MM.1S (cell line): Measurements from ENCODE around the gene PLEKHA1.

Experiments used
- DNase-seq: peaks from one replicate; pipeline ENCODE4 v3.0.0-alpha.2; 2015
- H2AFZ ChIP-seq: fragments of 300-600 bp; sonication (generic); 2 replicates; pipeline ENCODE4 v1.6.0; 2016; ENCODE audit warnings: antibody characterized with exemption, low read length
- H3F3A ChIP-seq: fragments of 300-600 bp; sonication (generic); 2 replicates; pipeline ENCODE4 v1.6.1; 2016; ENCODE audit warnings: mild to moderate bottlenecking, antibody characterized with exemption, low read length, moderate library complexity, mixed read lengths; ENCODE audit not compliant: insufficient read depth
- H3K27ac ChIP-seq: fragments of 300-600 bp; sonication (generic); 2 replicates; pipeline ENCODE4 v1.5.1; 2016; ENCODE audit warnings: mild to moderate bottlenecking, low read length
- H3K27me3 ChIP-seq: fragments of 300-600 bp; sonication (generic); replicated peaks from 2 replicates; pipeline ENCODE4 v1.6.0; 2016; ENCODE audit warnings: low read length; ENCODE audit not compliant: insufficient read depth
- H3K36me3 ChIP-seq: fragments of 300-600 bp; sonication (generic); replicated peaks from 2 replicates; pipeline ENCODE4 v1.6.1; 2016; ENCODE audit warnings: mild to moderate bottlenecking, low read length, mixed read lengths; ENCODE audit not compliant: insufficient read depth
- H3K4me1 ChIP-seq: fragments of 300-600 bp; sonication (generic); 2 replicates; pipeline ENCODE4 v1.6.1; 2016; ENCODE audit warnings: low read length, mixed read lengths
- H3K4me2 ChIP-seq: fragments of 300-600 bp; sonication (generic); 2 replicates; pipeline ENCODE4 v1.6.0; 2016; ENCODE audit warnings: low read depth, low read length
- H3K4me3 ChIP-seq: fragments of 300-600 bp; sonication (generic); 2 replicates; pipeline ENCODE4 v1.5.1; 2016; ENCODE audit warnings: low read length, mixed read lengths
- H3K79me2 ChIP-seq: fragments of 300-600 bp; sonication (generic); 2 replicates; pipeline ENCODE4 v1.6.1; 2016; ENCODE audit warnings: mixed run types, low read length, mixed read lengths
- H3K9ac ChIP-seq: fragments of 300-600 bp; sonication (generic); 2 replicates; pipeline ENCODE4 v1.6.1; 2016; ENCODE audit warnings: low read length, mixed read lengths
- H3K9me2 ChIP-seq: fragments of 300-600 bp; sonication (generic); replicated peaks from 2 replicates; pipeline ENCODE4 v1.6.1; 2016; ENCODE audit warnings: mild to moderate bottlenecking, low read length, mixed read lengths; ENCODE audit not compliant: insufficient read depth
- H3K9me3 ChIP-seq: fragments of 300-600 bp; sonication (generic); replicated peaks from 2 replicates; pipeline ENCODE4 v1.6.1; 2016; ENCODE audit warnings: mild to moderate bottlenecking, low read length, mixed read lengths; ENCODE audit not compliant: insufficient read depth
- H4K20me1 ChIP-seq: fragments of 300-600 bp; sonication (generic); 2 replicates; pipeline ENCODE4 v1.6.1; 2016; ENCODE audit warnings: mild to moderate bottlenecking, low read length, moderate library complexity, mixed read lengths; ENCODE audit not compliant: insufficient read depth
- CTCF ChIP-seq: fragments of 300-600 bp; sonication (generic); IDR thresholded peaks from 2 replicates; pipeline ENCODE4 v1.5.1; 2016; ENCODE audit warnings: antibody characterized with exemption, low read length, mixed read lengths
- EZH2 ChIP-seq: fragments of 300-600 bp; sonication (generic); optimal IDR thresholded peaks from 2 replicates; pipeline ENCODE3; 2017; ENCODE audit warnings: low read depth, mild to moderate bottlenecking, antibody characterized with exemption, low read length, mixed read lengths
- EZH2phosphoT487 ChIP-seq: fragments of 300-600 bp; sonication (generic); IDR thresholded peaks from 2 replicates; pipeline ENCODE4 v1.6.1; 2018; ENCODE audit warnings: antibody characterized with exemption, low read length

The PLEKHA1 gene

DNA sequence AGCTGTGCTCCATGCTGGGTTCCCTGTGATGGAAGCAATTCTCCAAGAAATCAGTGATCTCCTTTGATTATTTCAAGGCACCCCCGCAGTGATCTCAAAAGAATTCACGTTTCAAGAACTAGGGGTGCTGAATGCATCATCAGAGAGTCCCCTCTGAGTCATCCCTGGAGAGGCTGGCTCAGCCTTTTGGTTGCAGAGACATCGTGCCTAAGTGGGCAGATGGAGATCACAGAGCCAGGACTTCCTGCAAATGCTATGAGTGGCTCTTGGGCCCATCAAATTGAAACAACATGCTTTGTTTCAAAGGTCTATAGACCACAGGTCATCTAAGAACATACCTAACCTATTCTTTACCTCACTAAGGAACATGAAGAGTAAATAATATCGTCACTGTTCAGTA lies 41.5 kb upstream of the PLEKHA1 start:
- H3K79me2 ChIP-seq: no peaks in the 10 kb centered on the region
- TF ChIP-seq CTCF (no peak), EZH2 (no peak), EZH2phosphoT487 (no peak)
- H3K9me2 ChIP-seq: no peaks in the 10 kb centered on the region
- H3K4me2 ChIP-seq: no peak overlapping the region
- no peak for DNase-seq
- H4K20me1 ChIP-seq: no peaks in the 10 kb centered on the region
- H3K4me3 ChIP-seq: no peak overlapping the region
- no peaks in the 10 kb centered on the region for H3K4me1 ChIP-seq
- no peaks in the 10 kb centered on the region for H3F3A ChIP-seq
- no peaks in the 10 kb centered on the region for H3K36me3 ChIP-seq
- no peak overlapping the region for H2AFZ ChIP-seq
- H3K9me3 ChIP-seq: no peaks in the 10 kb centered on the region
- no peak overlapping the region for H3K9ac ChIP-seq
- peaks cover 3% of the 10 kb centered on the region; the same call in 1 of the 2 replicates for H3K27me3 ChIP-seq
- no peak overlapping the region for H3K27ac ChIP-seq

DNA sequence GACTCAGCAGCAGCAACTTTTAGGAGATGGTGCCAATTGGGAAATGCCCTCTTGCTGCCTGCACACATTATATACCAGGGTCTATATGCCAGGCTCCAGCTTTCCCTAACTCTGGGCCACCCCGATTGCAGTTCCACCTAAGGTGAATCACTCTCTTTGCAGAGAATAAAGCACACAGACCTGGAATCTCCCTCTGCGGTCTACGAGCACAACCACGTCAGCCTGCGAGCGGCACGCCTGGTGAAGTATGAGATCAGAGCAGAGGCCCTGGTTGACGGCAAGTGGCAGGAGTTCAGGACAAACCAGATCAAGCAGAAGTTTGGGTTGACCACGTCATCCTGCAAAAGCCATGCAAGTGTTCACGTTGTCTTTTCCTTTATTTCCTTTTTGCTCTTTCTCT lies 38.2 kb upstream of the PLEKHA1 start:
- Histone ChIP-seq H3K9me3 (no peaks in the 10 kb centered on the region), H3K4me3 (no peak overlapping the region), H4K20me1 (no peaks in the 10 kb centered on the region), H3K4me2 (no peak overlapping the region), H2AFZ (no peak overlapping the region), H3K27ac (no peak overlapping the region), H3K4me1 (no peaks in the 10 kb centered on the region), H3F3A (no peaks in the 10 kb centered on the region), H3K27me3 (peaks cover 3% of the 10 kb centered on the region; the same call in 1 of the 2 replicates), H3K9me2 (no peaks in the 10 kb centered on the region), H3K36me3 (no peaks in the 10 kb centered on the region), H3K79me2 (no peaks in the 10 kb centered on the region), H3K9ac (no peak overlapping the region)
- DNase-seq: no peak
- no peak for TF ChIP-seq EZH2phosphoT487
- TF ChIP-seq EZH2: no peak
- no peak for TF ChIP-seq CTCF

- no peaks in the 10 kb centered on the region for H3K36me3 ChIP-seq
- TF ChIP-seq EZH2phosphoT487 (no peak), EZH2 (no peak), CTCF (no peak)
- no peak overlapping the region for H3K4me3 ChIP-seq
- 0 out of 2 replicates have a peak, but pooled peaks cover 3% of the 10 kb centered on the region for H3K27me3 ChIP-seq
- no peak for DNase-seq
- no peak overlapping the region for H2AFZ ChIP-seq
- no peak overlapping the region for H3K27ac ChIP-seq
- H3K4me1 ChIP-seq: no peaks in the 10 kb centered on the region
- no peak overlapping the region for H3K4me2 ChIP-seq
- H3K79me2 ChIP-seq: no peaks in the 10 kb centered on the region
- H4K20me1 ChIP-seq: no peaks in the 10 kb centered on the region
- no peaks in the 10 kb centered on the region for H3K9me2 ChIP-seq
- no peak overlapping the region for H3K9ac ChIP-seq
- H3K9me3 ChIP-seq: no peaks in the 10 kb centered on the region
- H3F3A ChIP-seq: no peaks in the 10 kb centered on the region
These were observed 37.5 kb upstream of the PLEKHA1 start for GRCh38 chr10:122336961-122337360.
